GM12872 (cell line): ENCODE data around the gene LIMCH1.

Source experiments
- CTCF ChIP-seq: IDR thresholded peaks from 3 replicates; pipeline ENCODE4 v1.5.1; 2011; ENCODE audit warnings: low read depth, mild to moderate bottlenecking, low read length, moderate library complexity; ENCODE audit not compliant: insufficient read depth

LIMCH1 gene

DNA sequence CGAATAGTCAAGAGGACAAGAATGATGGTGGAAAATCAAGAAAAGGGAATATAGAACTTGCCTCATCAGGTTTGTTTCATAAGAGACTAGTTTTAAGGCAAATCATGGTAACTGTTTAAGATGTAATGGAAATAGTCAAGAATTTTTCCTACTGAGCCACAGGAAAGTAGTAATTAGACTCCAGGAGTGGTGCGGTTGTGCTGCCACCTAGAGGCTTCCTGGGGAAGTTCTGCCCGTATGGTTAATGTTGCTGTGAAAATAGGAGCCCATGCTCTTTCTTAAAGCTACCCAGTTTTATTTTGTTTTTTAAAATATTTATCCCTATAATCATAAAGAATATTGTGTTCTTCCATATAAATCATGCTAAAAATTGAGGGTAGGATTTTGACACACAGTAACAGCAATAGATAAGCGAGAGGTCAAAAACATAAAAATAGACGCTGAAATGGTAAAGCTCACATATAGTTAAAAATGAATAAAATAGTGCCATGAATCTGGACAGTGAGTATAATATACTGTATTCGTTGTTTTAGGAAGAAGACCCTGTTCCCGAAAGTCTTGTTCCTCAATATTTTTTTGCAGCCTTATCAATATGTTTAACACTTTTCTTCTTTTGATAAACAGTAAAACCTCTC is 123.6 kb downstream of the LIMCH1 start:
- peak; percentile 89 for TF ChIP-seq CTCF

- no peak for TF ChIP-seq CTCF
Observed at GRCh38 chr4:41665636-41666207, 127.8 kb downstream of the LIMCH1 start.

DNA sequence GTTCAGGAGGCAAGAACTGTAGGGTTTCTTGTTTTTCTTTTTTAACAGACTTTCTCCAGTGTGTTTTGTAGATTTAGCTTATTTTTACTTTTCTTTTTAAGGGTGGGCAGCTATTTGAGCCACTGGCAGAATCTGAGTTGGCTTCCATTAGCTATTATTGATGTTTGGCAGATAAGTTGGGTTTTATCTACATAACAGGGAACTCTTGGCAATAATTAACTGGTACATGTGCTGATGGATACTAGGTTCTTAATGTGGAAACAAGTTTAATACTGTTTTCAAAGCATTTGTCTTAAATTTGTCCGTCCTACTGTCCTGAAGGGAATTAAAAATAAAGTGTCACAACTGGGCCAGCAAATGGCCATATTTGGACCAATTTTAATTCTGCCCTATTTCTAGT is 130.1 kb downstream of the LIMCH1 start:
- TF ChIP-seq CTCF: no peak

- no peak for TF ChIP-seq CTCF
Observed at GRCh38 chr4:41670530-41670929, 132.6 kb downstream of the LIMCH1 start.

- no peak for TF ChIP-seq CTCF
Observed at GRCh38 chr4:41670982-41671381, 133.0 kb downstream of the LIMCH1 start.

GRCh38 chr4:41678086-41678816 is 140.3 kb downstream of the LIMCH1 start:
- TF ChIP-seq CTCF: no peak

- TF ChIP-seq CTCF: no peak
Observed at GRCh38 chr4:41678951-41679350, 141.0 kb downstream of the LIMCH1 start.
